Ishikawa (cell line): ENCODE data around the gene BCAR1.

ENCODE experiments used
- CEBPB ChIP-seq: IDR thresholded peaks from 2 replicates; pipeline ENCODE4 v1.6.1; 2012
- CREB1 ChIP-seq: IDR thresholded peaks from 2 replicates; pipeline ENCODE4 v1.6.1; 2012; ENCODE audit warnings: low read depth
- EGR1 ChIP-seq: IDR thresholded peaks from 2 replicates; pipeline ENCODE4 v1.6.1; 2012
- EP300 ChIP-seq: IDR thresholded peaks from 2 replicates; pipeline ENCODE4 v1.6.1; 2012; ENCODE audit warnings: borderline replicate concordance
- FOXM1 ChIP-seq: IDR thresholded peaks from 2 replicates; pipeline ENCODE4 v1.6.1; 2012; ENCODE audit warnings: low read depth, borderline replicate concordance
- NFIC ChIP-seq: IDR thresholded peaks from 2 replicates; pipeline ENCODE4 v1.6.1; 2012
- RAD21 ChIP-seq: IDR thresholded peaks from 2 replicates; pipeline ENCODE4 v1.6.1; 2012; ENCODE audit warnings: low read depth
- TAF1 ChIP-seq: IDR thresholded peaks from 2 replicates; pipeline ENCODE4 v1.6.1; 2012; ENCODE audit warnings: low read depth, mild to moderate bottlenecking
- TCF12 ChIP-seq: IDR thresholded peaks from 2 replicates; pipeline ENCODE4 v1.6.1; 2012; ENCODE audit warnings: low read depth
- TEAD4 ChIP-seq: IDR thresholded peaks from 2 replicates; pipeline ENCODE4 v1.6.1; 2012
- YY1 ChIP-seq: IDR thresholded peaks from 2 replicates; pipeline ENCODE4 v1.6.1; 2012; ENCODE audit warnings: low read depth
- ZBTB7A ChIP-seq: IDR thresholded peaks from 2 replicates; pipeline ENCODE4 v1.6.1; 2012; ENCODE audit warnings: low read depth
- TF ChIP-seq, protein P1 (sequence below): IDR thresholded peaks from 2 replicates; pipeline ENCODE4 v1.6.1; 2012; ENCODE audit warnings: low read depth, mild to moderate bottlenecking
- TF ChIP-seq, protein P2 (sequence below): IDR thresholded peaks from 2 replicates; pipeline ENCODE4 v1.6.1; 2012
- TF ChIP-seq, protein P3 (sequence below): IDR thresholded peaks from 2 replicates; pipeline ENCODE4 v1.6.1; 2012

Gene BCAR1

DNA sequence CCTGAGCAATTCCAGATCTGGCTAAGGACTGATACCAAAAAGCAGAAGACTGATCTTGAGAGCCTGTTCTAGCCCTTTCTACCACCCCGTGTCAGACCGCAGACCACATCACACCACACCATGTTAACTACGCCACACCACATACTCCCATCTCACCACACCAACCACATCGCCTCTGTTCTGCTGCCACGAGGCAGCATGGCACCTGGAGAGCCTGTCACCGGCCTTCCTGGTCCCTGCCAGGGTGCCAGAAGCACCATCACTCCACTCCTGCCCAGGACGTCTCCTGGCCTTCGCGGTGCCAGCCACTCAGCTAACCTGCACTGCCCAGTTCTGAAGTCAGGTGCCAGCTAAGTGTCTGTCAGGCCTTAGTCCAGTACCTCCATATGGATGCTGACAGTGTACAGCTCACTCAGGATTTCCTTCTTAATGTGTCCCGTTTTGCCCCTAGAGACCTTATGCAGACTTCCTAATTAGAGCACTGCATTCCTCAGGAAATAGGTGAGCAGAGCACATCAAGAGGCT is 37.2 kb upstream of the BCAR1 start:
- TF ChIP-seq, protein P1, sequence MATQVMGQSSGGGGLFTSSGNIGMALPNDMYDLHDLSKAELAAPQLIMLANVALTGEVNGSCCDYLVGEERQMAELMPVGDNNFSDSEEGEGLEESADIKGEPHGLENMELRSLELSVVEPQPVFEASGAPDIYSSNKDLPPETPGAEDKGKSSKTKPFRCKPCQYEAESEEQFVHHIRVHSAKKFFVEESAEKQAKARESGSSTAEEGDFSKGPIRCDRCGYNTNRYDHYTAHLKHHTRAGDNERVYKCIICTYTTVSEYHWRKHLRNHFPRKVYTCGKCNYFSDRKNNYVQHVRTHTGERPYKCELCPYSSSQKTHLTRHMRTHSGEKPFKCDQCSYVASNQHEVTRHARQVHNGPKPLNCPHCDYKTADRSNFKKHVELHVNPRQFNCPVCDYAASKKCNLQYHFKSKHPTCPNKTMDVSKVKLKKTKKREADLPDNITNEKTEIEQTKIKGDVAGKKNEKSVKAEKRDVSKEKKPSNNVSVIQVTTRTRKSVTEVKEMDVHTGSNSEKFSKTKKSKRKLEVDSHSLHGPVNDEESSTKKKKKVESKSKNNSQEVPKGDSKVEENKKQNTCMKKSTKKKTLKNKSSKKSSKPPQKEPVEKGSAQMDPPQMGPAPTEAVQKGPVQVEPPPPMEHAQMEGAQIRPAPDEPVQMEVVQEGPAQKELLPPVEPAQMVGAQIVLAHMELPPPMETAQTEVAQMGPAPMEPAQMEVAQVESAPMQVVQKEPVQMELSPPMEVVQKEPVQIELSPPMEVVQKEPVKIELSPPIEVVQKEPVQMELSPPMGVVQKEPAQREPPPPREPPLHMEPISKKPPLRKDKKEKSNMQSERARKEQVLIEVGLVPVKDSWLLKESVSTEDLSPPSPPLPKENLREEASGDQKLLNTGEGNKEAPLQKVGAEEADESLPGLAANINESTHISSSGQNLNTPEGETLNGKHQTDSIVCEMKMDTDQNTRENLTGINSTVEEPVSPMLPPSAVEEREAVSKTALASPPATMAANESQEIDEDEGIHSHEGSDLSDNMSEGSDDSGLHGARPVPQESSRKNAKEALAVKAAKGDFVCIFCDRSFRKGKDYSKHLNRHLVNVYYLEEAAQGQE = no peak
- TF ChIP-seq EGR1 = no peak
- no peak for TF ChIP-seq TEAD4
- no peak for TF ChIP-seq CEBPB
- TF ChIP-seq, protein P2, sequence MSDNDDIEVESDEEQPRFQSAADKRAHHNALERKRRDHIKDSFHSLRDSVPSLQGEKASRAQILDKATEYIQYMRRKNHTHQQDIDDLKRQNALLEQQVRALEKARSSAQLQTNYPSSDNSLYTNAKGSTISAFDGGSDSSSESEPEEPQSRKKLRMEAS = no peak

DNA sequence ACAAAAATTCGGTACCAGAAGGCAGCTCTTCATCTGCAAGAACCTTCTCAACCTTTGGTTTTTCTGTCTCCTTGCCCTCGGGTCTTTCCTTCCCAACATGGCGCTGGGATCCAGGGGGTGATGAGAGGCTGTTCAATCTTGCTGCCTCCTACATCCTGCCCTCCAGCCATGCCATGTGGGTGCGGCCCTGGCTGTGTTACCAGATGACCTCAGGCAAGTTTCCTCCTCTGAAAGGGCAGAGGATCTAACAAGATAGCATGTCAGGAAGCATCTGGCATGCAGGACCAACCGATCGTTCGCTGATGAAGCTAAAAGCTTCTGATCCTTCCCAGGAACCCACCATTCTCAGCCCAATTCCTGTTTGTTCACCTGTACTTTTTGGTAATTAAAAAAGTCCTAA is 36.8 kb upstream of the BCAR1 start:
- TF ChIP-seq TEAD4 = no peak
- no peak for TF ChIP-seq CREB1
- TF ChIP-seq, protein P1 = no peak
- TF ChIP-seq EGR1 = no peak
- no peak for TF ChIP-seq RAD21
- TF ChIP-seq TAF1 = no peak
- TF ChIP-seq, protein P3, sequence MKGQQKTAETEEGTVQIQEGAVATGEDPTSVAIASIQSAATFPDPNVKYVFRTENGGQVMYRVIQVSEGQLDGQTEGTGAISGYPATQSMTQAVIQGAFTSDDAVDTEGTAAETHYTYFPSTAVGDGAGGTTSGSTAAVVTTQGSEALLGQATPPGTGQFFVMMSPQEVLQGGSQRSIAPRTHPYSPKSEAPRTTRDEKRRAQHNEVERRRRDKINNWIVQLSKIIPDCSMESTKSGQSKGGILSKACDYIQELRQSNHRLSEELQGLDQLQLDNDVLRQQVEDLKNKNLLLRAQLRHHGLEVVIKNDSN = no peak
- TF ChIP-seq FOXM1 = no peak
- TF ChIP-seq TCF12 = no peak
- TF ChIP-seq EP300 = no peak

DNA sequence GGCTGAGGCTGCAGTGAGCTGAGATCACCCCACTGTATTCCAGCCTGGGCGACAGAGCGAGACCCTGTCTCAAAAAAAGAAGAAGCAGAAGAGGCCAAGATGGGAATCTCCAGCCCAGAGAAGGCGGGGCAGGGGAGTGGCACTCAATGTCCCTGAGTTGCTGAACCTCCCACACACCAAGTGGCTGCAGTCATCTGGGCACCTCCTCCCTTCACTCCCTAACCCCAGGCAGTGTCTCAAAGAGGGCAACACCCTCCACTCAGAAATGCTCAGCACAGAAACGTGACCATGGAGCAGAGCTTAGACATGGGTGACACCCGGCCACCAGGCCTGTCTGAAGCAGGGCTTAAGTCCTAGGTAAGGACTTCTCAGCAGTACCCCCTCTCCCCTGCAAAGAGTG is 36.3 kb upstream of the BCAR1 start:
- TF ChIP-seq FOXM1 (no peak), TEAD4 (no peak), CEBPB (no peak), CREB1 (no peak), RAD21 (no peak), NFIC (no peak), TCF12 (no peak), YY1 (no peak), EGR1 (no peak), TAF1 (no peak), EP300 (no peak), ZBTB7A (no peak)
- TF ChIP-seq, protein P1 = no peak
- TF ChIP-seq, protein P2 = no peak
- TF ChIP-seq, protein P3 = no peak

- no peak for TF ChIP-seq TCF12
- no peak for TF ChIP-seq TAF1
- no peak for TF ChIP-seq NFIC
- no peak for TF ChIP-seq TEAD4
- no peak for TF ChIP-seq CREB1
- no peak for TF ChIP-seq CEBPB
- TF ChIP-seq, protein P2 = no peak
- TF ChIP-seq, protein P3 = no peak
- no peak for TF ChIP-seq YY1
- no peak for TF ChIP-seq RAD21
- no peak for TF ChIP-seq EP300
- no peak for TF ChIP-seq ZBTB7A
- no peak for TF ChIP-seq EGR1
- no peak for TF ChIP-seq FOXM1
- TF ChIP-seq, protein P1 = no peak
These were observed 35.0 kb upstream of the BCAR1 start for GRCh38 chr16:75286389-75286788.
